SK-N-SH (cell line): Measurements from ENCODE around the gene TGIF1. TPM values are rescaled to one million over a fixed set of nuclear protein-coding genes. Genes with fewer than 3 reads are reported as not detected.

Source experiments
- CTCF ChIA-PET: fragments of 300-600, 350-600 bp; formaldehyde crosslinking; extraction: SDS; loops from one replicate; lab custom pipeline; 2021; lab: Yijun Ruan, JAX
- POLR2A ChIA-PET: fragments of 350-600 bp; sonication (Branson Sonifier 250); formaldehyde crosslinking; extraction: SDS; loops from one replicate; lab custom pipeline; 2020; ENCODE audit warnings: antibody characterized with exemption, inconsistent platforms; lab: Yijun Ruan, JAX
- DNase-seq: peaks from one replicate; pipeline ENCODE4 v3.0.0; 2012
- H2AFZ ChIP-seq: fragments of 200-600 bp; sonication (generic); 2 replicates; pipeline ENCODE4 v1.8.1; 2016; ENCODE audit warnings: antibody characterized with exemption, mild to moderate bottlenecking, low read depth
- H3F3A ChIP-seq: fragments of 200-600 bp; sonication (generic); replicated peaks from 2 replicates; pipeline ENCODE3; 2016; ENCODE audit warnings: antibody characterized with exemption, mild to moderate bottlenecking; ENCODE audit not compliant: insufficient read depth
- H3K27ac ChIP-seq, 2 experiments: fragments of 200-500 bp in 1 of 2; fragments of 200-600 bp in 1 of 2; sonication (Bioruptor generic) in 1 of 2; sonication (generic), shearing (Covaris generic) in 1 of 2; 2 replicates each; pipeline versions ENCODE4 v1.5.1 to v1.6.1; 2014 to 2016; ENCODE audit warnings: low read depth in 2 of 2, inconsistent platforms in 1 of 2, low read length in 1 of 2, mild to moderate bottlenecking in 1 of 2, mixed read lengths in 1 of 2
- H3K27me3 ChIP-seq: fragments of 200-600 bp; sonication (generic), shearing (Covaris generic); 2 replicates; pipeline ENCODE4 v1.6.1; 2016; ENCODE audit warnings: mixed run types; ENCODE audit not compliant: insufficient read depth
- H3K36me3 ChIP-seq, 2 experiments: fragments of 200-500 bp in 1 of 2; fragments of 200-600 bp in 1 of 2; sonication (Bioruptor generic) in 1 of 2; sonication (generic) in 1 of 2; replicated peaks in 1 of 2; 2 replicates each; pipeline versions ENCODE3 to v1.5.1; 2014 to 2016; ENCODE audit warnings: low read length in 1 of 2, mild to moderate bottlenecking in 1 of 2; ENCODE audit not compliant: insufficient read depth in 2 of 2, control insufficient read depth in 1 of 2
- H3K4me1 ChIP-seq, 2 experiments: fragments of 200-500 bp in 1 of 2; fragments of 200-600 bp in 1 of 2; sonication (Bioruptor generic) in 1 of 2; sonication (generic), shearing (Covaris generic) in 1 of 2; 2 replicates each; pipeline versions ENCODE4 v1.5.1 to v1.6.1; 2014 to 2016; ENCODE audit warnings: low read depth in 1 of 2, low read length in 1 of 2, mixed run types in 1 of 2; ENCODE audit not compliant: insufficient read depth in 2 of 2, control insufficient read depth in 1 of 2
- H3K4me2 ChIP-seq: fragments of 200-600 bp; sonication (generic), shearing (Covaris generic); 2 replicates; pipeline ENCODE4 v1.6.1; 2017; ENCODE audit warnings: mixed run types
- H3K4me3 ChIP-seq, 2 experiments: fragments of 200-500 bp in 1 of 2; fragments of 200-600 bp in 1 of 2; sonication (Bioruptor generic) in 1 of 2; sonication (generic), shearing (Covaris generic) in 1 of 2; 2 replicates each; pipeline versions ENCODE4 v1.5.1 to v1.8.1; 2014 to 2016; ENCODE audit warnings: low read depth in 2 of 2, inconsistent platforms in 1 of 2, low read length in 1 of 2, mild to moderate bottlenecking in 1 of 2, mixed read lengths in 1 of 2, moderate library complexity in 1 of 2
- H3K79me2 ChIP-seq: fragments of 200-600 bp; sonication (generic); 2 replicates; pipeline ENCODE4 v1.8.1; 2017; ENCODE audit warnings: mild to moderate bottlenecking; ENCODE audit not compliant: insufficient read depth
- H3K9ac ChIP-seq: fragments of 200-600 bp; sonication (generic); 2 replicates; pipeline ENCODE4 v1.6.1; 2017; ENCODE audit warnings: mixed run types
- H3K9me2 ChIP-seq: fragments of 200-600 bp; sonication (generic); 2 replicates; pipeline ENCODE4 v1.6.1; 2017; ENCODE audit warnings: mixed run types
- H3K9me3 ChIP-seq: fragments of 200-600 bp; sonication (generic); 2 replicates; pipeline ENCODE4 v1.6.1; 2017; ENCODE audit warnings: mixed run types, mild to moderate bottlenecking, moderate library complexity
- H4K20me1 ChIP-seq: fragments of 200-600 bp; sonication (generic); 2 replicates; pipeline ENCODE4 v1.6.1; 2017; ENCODE audit warnings: mild to moderate bottlenecking, mixed run types; ENCODE audit not compliant: insufficient read depth
- CHD2 ChIP-seq: fragments of 150-350 bp; IDR thresholded peaks from 2 replicates; pipeline ENCODE4 v1.6.1; 2018; ENCODE audit warnings: low read length; ENCODE audit not compliant: partially characterized antibody
- EZH2phosphoT487 ChIP-seq: fragments of 200-600 bp; sonication (generic); IDR thresholded peaks from 2 replicates; pipeline ENCODE4 v1.6.1; 2017; ENCODE audit warnings: low read depth, mixed run types, mild to moderate bottlenecking, antibody characterized with exemption, moderate library complexity, borderline replicate concordance
- FOXJ3 ChIP-seq: sonication (generic); formaldehyde crosslinking; IDR thresholded peaks from 2 replicates; pipeline ENCODE4 v1.5.1; 2020; ENCODE audit warnings: mild to moderate bottlenecking, missing genetic modification reagents
- FOXM1 ChIP-seq: IDR thresholded peaks from 2 replicates; pipeline ENCODE4 v1.4.0; 2012; ENCODE audit warnings: low read depth, mild to moderate bottlenecking
- MAX ChIP-seq: IDR thresholded peaks from 2 replicates; pipeline ENCODE4 v1.4.0; 2012; ENCODE audit warnings: low read depth
- MEF2A ChIP-seq: IDR thresholded peaks from 2 replicates; pipeline ENCODE4 v1.4.0; 2012; ENCODE audit warnings: low read depth, borderline replicate concordance
- MXI1 ChIP-seq: IDR thresholded peaks from 2 replicates; pipeline ENCODE4 v1.6.1; 2012; ENCODE audit warnings: mild to moderate bottlenecking, low read depth, low read length, improper control_type of control experiment
- NRF1 ChIP-seq: IDR thresholded peaks from 2 replicates; pipeline ENCODE4 v1.6.1; 2012; ENCODE audit warnings: low read depth, mild to moderate bottlenecking, low read length
- POLR2AphosphoS5 ChIP-seq: IDR thresholded peaks from 2 replicates; pipeline ENCODE4 v1.6.1; 2012; ENCODE audit warnings: low read depth, low read length
- RAD21 ChIP-seq: IDR thresholded peaks from 2 replicates; pipeline ENCODE4 v1.6.1; 2012; ENCODE audit warnings: mild to moderate bottlenecking, low read length
- RCOR1 ChIP-seq: fragments of 150-350 bp; IDR thresholded peaks from 2 replicates; pipeline ENCODE4 v1.6.1; 2017; ENCODE audit warnings: antibody characterized with exemption, low read length
- RXRA ChIP-seq: IDR thresholded peaks from 2 replicates; pipeline ENCODE4 v1.4.0; 2012; ENCODE audit warnings: low read depth, mild to moderate bottlenecking, borderline replicate concordance
- SIN3A ChIP-seq: IDR thresholded peaks from 2 replicates; pipeline ENCODE4 v1.6.1; 2012; ENCODE audit warnings: low read depth, mild to moderate bottlenecking, low read length, moderate library complexity, borderline replicate concordance
- TAF1 ChIP-seq: IDR thresholded peaks from 2 replicates; pipeline ENCODE4 v1.6.1; 2012; ENCODE audit warnings: low read depth, mild to moderate bottlenecking, low read length, moderate library complexity, borderline replicate concordance
- TCF12 ChIP-seq: IDR thresholded peaks from 2 replicates; pipeline ENCODE4 v1.4.0; 2012
- TEAD4 ChIP-seq: IDR thresholded peaks from 2 replicates; pipeline ENCODE4 v1.4.0; 2012; ENCODE audit warnings: mild to moderate bottlenecking, borderline replicate concordance; ENCODE audit not compliant: insufficient read depth
- YY1 ChIP-seq: IDR thresholded peaks from 2 replicates; pipeline ENCODE4 v1.4.0; 2012; ENCODE audit warnings: low read depth, mild to moderate bottlenecking
- ZBTB33 ChIP-seq: IDR thresholded peaks from 2 replicates; pipeline ENCODE4 v1.4.0; 2012; ENCODE audit warnings: low read depth, borderline replicate concordance
- WGBS: methylation state at CpG from one replicate; pipeline ENCODE4 v1.1.6; 2017; ENCODE audit warnings: low lambda C conversion rate; 5-methylcytosine and 5-hydroxymethylcytosine counted together
- polyA plus RNA-seq, 3 experiments: library from polyadenylated mRNA; depleted of rRNA; stranded (reverse); fragments of >200 nt; gene quantifications; 2 replicates each; pipeline ENCODE4 v1.2.3, GENCODE V29; 2012
- TF ChIP-seq, protein P1 (sequence below): IDR thresholded peaks from 2 replicates; pipeline ENCODE4; 2012
- TF ChIP-seq, protein P2 (sequence below): fragments of 150-350 bp; IDR thresholded peaks from 2 replicates; pipeline ENCODE4 v1.6.1; 2016; ENCODE audit warnings: mild to moderate bottlenecking, low read depth, low read length

TGIF1 gene
- polyA plus RNA-seq, 1 of the 3 experiments (the other 2 are of a cell fraction), result 113 TPM

DNA sequence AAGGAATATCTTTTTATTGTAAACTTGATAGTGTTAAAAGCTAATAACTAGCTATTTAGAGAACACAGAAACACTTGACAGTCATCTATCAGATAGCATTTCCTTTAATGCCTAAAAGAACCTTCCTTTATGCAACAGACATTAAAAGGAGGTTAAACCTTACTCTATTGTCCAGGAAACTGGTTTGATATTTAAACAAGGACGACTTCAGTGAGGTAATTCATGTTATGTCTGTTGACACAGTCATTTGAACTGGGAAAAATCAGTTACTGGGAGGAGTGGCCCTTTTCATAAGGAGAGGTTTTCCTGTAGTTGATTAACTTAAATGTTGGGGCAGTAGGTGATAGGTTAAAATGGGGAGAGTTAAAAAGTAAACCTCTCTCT lies 6.7 kb downstream of the TGIF1 start:
- DNase-seq, result no peak
- Histone ChIP-seq H4K20me1 (peaks cover 26% of the 10 kb centered on the region), H3K27ac (peak overlapping the region in 1 of 2 experiments; percentile 99; a peak in 1 of 4 replicates)
- TF ChIP-seq TCF12 (no peak), RCOR1 (no peak), TAF1 (no peak), POLR2AphosphoS5 (no peak), MEF2A (no peak), ZBTB33 (no peak), FOXJ3 (CRISPR knock-in tag) (no peak), TEAD4 (no peak), SIN3A (no peak), CHD2 (no peak), NRF1 (no peak), FOXM1 (no peak), YY1 (no peak), RXRA (no peak), MXI1 (no peak), EZH2phosphoT487 (no peak), RAD21 (no peak), MAX (no peak)
- TF ChIP-seq, protein P1, sequence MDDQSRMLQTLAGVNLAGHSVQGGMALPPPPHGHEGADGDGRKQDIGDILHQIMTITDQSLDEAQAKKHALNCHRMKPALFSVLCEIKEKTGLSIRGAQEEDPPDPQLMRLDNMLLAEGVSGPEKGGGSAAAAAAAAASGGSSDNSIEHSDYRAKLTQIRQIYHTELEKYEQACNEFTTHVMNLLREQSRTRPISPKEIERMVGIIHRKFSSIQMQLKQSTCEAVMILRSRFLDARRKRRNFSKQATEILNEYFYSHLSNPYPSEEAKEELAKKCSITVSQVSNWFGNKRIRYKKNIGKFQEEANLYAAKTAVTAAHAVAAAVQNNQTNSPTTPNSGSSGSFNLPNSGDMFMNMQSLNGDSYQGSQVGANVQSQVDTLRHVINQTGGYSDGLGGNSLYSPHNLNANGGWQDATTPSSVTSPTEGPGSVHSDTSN, result no peak
- TF ChIP-seq, protein P2, sequence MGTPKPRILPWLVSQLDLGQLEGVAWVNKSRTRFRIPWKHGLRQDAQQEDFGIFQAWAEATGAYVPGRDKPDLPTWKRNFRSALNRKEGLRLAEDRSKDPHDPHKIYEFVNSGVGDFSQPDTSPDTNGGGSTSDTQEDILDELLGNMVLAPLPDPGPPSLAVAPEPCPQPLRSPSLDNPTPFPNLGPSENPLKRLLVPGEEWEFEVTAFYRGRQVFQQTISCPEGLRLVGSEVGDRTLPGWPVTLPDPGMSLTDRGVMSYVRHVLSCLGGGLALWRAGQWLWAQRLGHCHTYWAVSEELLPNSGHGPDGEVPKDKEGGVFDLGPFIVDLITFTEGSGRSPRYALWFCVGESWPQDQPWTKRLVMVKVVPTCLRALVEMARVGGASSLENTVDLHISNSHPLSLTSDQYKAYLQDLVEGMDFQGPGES, result no peak
- TF ChIP-seq, all 33 proteins: peak for 0
- Histone ChIP-seq H3K4me2 (peak overlapping the region; percentile 22; the same call in 1 of the 2 replicates), H3K9me3 (0 out of 2 replicates have a peak, but pooled peaks cover 12% of the 10 kb centered on the region), H3K36me3 (peaks cover 51 to 55% of the 10 kb centered on the region in 2 experiments), H3F3A (peaks cover 40% of the 10 kb centered on the region), H2AFZ (no peak overlapping the region), H3K79me2 (peaks cover 93% of the 10 kb centered on the region), H3K4me3 (no peak overlapping the region), H3K4me1 (peaks cover 27 to 38% of the 10 kb centered on the region in 2 experiments; a peak in 3 of 4 replicates), H3K9me2 (no peaks in the 10 kb centered on the region), H3K9ac (no peak overlapping the region), H3K27me3 (no peaks in the 10 kb centered on the region)
- POLR2A ChIA-PET, result no interaction called here
- CTCF ChIA-PET, result interaction anchor here (1.8 to 6.2 kb wide), 3 partner anchors 129 to 160 kb away, joined by 6 to 66 read pairs (median 12); no protein-coding TSS in a partner anchor
- 74% methylated on average over 1 of the region's 1 CpG for WGBS
